ENCODE data around the gene INTS1.

Gene INTS1

DNA sequence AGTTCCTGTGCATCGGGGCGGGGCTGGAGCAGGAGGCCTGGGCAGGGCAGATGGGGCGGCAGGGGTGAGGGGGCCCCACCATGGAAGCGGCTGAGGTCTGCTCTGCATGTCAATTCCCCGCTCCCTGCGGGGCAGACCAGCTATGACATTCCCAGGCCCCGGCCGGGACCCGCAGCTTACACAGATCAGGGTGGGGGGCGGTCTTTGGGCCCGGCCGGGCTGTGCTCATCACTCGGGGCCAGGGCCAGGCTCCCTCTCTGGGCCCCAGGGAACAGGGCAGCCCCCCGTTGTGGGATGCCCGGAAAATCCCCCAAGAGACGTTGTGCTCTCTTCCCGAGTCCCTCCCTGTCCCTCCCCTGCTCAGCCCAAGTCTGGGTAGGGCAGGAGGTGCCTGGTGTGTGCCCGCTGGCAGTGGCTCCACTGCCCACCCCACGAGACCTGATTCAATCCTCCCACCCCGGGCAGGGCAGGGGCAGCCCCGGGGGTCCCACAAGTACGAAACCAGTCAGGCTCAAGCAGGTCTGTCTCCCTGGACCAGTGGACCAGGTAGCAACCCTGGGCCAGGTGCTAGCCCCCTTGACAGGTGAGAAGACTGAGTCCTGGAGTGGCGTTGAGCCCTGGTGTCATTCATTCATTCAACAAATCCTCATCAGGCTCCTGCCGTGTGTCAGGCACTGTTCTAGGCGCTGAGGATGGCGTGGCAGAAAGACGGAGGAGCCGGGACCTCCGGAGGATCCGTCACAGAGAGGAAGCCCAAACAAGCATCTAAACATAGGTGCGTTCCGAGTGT, 73.9 kb downstream of the INTS1 start:
- DNase-seq: no peak

DNA sequence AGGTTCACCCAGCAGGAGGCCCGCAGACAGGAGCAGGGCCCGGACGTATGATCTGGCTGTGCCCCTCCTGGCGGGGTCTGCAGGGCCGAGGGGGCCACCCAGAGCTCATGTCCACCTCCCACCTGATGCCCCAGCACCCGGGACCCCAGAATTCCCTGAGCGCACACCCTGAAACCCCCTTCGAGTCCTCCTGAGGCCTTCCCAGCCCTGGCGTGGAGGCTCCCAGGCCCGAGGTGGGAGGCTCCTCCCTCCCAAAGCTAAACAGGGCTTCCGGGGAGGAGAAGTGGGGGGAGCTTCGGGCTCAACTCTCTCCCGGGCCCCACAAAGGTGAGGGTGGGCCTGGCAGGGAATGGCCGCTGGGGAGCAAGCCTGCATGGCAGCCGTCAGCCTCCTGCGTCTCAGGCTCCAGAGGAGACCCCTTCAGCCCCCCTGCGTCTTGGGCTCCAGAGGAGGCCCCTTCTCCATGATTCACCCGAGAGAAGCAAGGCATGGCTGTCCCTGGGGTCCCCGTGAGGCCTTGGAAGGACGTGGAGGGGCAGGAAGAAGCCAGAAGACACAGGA, 75.2 kb downstream of the INTS1 start:
- no peak for DNase-seq

DNA sequence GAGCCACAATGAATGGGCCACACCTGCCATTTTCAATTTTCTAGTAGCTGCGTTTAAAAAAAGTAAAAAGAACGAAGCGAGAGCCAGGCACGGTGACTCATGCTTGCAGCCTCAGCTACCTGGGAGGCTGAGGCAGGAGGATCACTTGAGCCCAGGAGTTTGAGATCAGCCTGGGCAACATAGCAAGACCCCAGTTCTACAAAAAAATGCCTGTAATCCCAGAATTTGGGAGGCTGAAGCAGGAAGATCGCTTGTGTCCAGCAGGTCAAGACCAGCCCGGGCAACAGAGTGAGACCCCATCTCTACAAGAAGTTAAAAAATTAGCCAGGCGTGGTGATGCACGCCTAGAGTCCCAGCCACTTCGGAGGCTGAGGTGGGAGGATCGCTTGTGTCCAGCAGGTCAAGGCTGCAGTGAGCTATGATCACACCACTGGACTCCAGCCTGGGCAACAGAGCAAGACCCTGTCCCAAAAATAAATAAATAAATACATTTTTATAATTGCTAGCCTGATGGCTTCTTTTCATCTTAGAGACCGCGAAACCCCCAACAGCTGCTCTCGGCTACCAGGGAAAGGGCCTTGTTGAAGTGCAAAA, 77.0 kb downstream of the INTS1 start:
- DNase-seq: no peak

DNA sequence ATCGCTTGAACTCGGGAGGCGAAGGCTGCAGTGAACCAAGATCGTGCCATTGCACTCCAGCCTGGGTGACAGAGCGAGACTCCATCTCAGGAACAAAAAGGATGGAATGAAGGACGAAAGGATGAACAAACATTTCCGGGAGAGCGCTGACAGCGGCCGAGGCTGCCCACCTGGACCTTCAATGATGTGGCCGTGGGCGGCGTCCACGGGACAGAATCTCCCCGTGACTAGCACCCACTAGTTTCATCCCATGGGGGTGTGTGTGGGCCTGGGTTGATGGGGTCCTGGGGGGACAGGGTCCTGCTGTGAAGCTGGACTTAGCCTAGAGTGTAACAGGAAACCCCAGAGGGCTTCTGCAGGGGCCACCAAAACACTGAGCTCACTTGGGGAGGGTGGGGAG, 77.7 kb downstream of the INTS1 start:
- DNase-seq: no peak

DNA sequence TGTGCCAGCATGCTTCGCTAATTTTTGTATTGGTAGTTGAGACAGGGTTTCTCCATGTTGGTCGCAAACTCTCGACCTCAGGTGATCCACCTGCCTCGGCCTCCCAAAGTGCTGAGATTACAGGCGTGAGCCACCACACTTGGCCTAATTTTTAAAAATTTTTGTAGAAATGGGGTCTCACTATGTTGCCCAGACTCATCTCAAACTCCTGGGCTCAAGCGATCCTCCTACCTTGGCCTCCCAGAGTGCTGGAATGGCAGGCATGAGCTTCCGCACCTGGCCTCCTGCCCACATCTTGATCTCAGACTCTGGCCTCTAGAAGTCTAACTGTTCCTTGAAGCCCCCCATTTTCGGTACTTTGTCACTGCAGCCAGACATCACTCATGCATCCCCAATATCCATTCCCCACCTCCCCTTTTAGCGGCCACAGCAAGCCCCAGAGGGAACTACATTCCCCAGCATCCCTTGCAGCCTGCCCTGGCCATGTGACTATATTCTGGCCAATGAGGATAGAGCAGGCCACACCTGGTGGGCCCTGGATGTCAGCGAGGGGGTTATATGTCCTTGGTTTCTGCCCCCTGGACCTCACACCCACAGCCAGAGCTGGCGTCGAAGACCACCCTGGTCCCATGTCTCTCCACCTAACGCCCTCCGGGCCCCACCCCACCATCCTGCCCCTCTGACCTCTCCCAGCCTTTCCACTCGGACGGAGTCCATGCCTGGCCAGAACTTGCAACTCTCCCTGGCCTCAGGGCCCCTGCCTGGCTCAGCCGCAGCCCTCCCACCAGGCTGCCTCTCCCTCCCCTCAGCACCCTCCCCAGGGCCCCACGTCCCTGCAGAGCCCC, 78.7 kb downstream of the INTS1 start:
- no peak for DNase-seq

DNA sequence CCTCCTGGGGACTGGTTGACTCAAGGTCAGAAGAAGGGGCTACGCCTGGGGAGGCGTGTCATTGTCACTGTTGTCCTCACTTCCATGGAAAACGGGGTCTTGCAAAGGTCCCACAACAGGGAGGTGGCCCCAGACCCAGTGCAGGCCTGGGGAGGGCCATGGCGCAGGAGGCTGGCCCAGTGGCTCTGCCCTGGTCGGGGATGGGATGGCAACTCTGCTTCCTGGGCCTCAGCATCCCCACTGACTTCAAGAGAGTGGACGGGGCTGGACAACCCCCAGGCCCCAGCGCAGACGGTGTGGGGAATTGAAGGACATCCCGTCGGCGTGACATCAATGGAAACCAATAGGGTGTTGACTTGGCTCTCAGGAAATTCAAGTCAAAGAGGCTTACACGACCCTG, 80.1 kb downstream of the INTS1 start:
- DNase-seq: no peak

DNA sequence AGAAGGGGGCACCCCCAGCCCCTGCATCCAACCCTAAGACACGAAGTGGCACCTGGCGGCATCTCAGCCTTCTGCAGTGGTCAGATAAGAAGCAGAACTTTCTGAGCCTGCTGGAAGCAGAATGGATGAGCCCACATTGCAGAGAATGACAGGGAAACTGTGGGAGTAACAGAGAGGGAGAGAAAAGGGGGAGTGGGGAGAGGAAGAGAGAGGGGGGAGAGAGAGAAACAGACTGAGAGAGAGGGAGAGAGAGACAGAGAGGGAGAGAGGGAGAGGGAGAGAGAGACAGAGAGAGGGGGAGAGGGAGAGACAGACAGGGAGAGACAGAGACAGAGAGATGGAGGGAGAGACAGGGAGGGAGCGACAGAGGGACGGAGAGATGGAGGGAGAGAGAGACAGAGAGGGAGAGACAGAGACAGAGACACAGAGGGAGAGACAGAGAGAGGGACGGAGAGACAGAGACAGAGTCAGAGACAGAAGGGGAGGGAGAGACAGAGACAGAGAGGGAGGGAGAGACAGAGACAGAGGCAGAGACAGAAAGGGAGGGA, 80.9 kb downstream of the INTS1 start:
- no peak for DNase-seq

DNA sequence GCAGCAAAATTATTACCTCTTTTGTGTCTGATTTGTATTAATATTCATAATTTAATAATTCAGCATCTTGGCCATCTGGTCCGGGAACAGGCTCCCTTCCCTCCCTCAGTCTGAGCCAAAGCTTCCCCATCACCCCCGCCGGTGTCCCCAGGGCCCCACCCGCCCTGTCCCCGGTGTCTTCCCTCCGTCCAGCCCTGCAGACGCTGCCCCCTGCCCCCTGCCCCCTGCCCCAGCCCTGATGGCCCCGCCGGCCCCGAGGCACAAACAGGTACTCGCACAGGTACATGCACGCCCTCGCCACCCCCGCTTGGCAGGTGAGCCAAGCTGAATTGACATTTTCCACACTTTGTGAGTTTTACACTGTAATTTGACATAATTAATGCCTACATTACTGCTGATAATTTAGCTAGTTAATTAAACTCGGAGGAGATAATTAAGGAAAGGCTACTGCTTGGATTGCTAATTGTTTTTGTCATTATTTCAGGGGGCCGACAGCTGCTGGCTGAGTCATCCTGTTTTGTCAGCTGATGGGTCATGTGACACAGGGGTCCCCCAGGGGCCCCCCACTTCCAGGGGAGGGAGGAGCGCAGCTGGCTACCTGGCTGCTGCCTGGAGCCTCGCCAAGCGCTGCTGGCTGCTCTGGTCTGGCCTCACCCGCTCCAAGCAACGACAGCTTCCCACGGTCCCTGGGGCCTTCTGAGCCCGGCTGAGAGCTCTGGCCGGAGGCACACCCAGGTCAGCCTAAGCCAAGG, 81.5 kb downstream of the INTS1 start:
- no peak for DNase-seq

DNA sequence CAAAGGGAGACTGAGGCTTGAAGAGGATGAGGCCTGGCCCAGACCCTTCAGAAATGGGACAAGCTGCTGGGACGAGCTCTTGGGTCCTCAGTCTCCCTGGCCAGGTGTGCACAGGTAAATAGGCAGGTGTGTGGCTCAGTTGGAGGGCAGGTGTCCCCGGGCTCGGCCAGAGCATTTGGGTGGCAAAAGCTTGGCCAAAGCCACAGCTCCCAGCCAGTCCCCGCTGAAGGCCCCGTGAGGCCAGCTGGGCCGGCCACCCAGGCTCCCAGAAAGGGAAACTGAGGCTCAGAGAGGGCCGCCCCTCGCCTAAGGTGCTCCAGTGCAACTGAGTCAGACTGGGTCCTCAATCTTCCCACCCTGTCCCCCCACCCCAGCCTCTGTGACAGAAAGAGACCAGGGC, 82.2 kb downstream of the INTS1 start:
- no peak for DNase-seq

DNA sequence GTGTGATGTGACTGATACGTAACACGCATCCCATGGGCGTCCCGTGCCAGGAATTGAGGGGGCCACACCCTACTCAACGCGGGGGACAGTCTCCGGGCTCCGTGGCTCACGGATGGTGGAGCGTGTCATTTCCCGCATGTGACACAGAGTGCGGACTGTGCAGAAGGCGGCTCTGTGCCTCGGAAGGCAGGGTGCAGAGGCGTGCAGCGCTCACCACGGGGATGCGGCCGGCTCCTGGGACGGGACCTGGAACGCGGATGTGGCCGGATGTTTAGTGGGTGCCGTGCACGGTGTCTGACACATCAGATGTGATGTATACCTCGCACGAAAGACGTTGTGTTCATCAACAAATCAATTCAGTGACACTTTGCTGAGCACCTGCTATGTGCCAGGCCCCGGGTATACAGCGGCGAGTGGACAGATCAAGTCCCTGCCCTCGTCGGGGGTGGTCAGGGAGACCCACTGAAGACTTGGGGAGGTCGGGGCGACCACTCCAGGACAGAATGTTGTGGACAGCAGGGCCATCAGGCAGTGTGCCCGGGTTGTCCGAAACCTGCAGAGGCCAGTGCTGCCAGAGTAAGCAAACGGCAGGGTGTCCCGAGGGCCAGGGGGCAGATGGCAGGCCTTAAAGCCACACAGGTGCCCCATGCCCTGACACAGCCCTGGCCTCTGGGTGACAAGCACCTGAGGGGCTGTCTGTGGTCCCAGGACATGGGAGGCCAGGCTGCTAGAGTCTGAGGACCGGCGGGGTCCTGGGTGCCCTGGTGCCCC, 83.0 kb downstream of the INTS1 start:
- no peak for DNase-seq

Measured in activated CD4-positive, CD25-positive, alpha-beta regulatory T cell (primary cell).